ENCODE results near the gene MBOAT2. TPM values are rescaled to one million over a fixed set of nuclear protein-coding genes. Genes with fewer than 3 reads are reported as not detected.

The MBOAT2 gene
- total and polyA plus RNA-seq, 4 donors, result 0.57 to 65.5 (median 3.2) TPM

DNA sequence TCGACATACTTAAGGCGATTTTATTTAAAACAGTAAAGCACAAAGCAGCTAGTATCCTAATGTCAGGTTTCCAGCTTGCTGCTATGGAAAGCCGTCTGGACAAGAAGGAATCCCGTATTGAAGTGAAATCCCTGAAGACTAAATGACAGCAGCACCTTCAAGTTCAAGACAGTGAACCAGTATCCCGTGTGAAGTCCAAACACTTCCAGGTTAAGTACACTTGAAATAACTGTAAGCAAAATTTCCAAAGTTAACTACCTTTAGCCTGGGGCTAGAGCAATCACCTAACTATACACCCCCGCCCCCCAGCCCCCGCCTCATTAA, 1.2 kb downstream of the MBOAT2 start:
- Histone ChIP-seq H3K36me3 (ENCODE audit: control insufficient read depth in 4 of 4, insufficient read depth in 3 of 4, low read depth in 1 of 4, low read length in 3 of 4) (no peaks in the 10 kb centered on the region), H3K9me3 (ENCODE audit: control insufficient read depth in 4 of 4, low read length in 3 of 4) (no peaks in the 10 kb centered on the region), H3K27me3 (ENCODE audit: control insufficient read depth in 4 of 4, insufficient read depth in 4 of 4, low read length in 3 of 4) (peaks cover 0 to 7% (median 4%) of the 10 kb centered on the region in 4 donors), H3K9ac (ENCODE audit: low read depth in 1 of 2, low read length in 2 of 2) (no peak overlapping the region), H3K27ac (ENCODE audit: low read depth in 1 of 2, low read length in 2 of 2) (no peak overlapping the region), H3K4me1 (ENCODE audit: control insufficient read depth in 4 of 4, insufficient read depth in 4 of 4, low read length in 3 of 4) (peaks cover 4 to 11% (median 10%) of the 10 kb centered on the region in 4 donors), H3K4me3 (ENCODE audit: low read depth in 1 of 3, low read length in 3 of 3) (no peak overlapping the region)
- no peak for DNase-seq (ENCODE audit: low spot score)
- 42% methylated on average over 7 of the region's 7 CpGs for WGBS
- TF ChIP-seq JUND (IDR thresholded peaks at IDR 0.05), result no peak
- TF ChIP-seq FOXA2 (IDR thresholded peaks at IDR 0.05), result no peak
- TF ChIP-seq GABPA (IDR thresholded peaks at IDR 0.05 in 1 of 2, conservative IDR thresholded peaks at IDR 0.05 in 1 of 2), result no peak
- TF ChIP-seq, protein P1, sequence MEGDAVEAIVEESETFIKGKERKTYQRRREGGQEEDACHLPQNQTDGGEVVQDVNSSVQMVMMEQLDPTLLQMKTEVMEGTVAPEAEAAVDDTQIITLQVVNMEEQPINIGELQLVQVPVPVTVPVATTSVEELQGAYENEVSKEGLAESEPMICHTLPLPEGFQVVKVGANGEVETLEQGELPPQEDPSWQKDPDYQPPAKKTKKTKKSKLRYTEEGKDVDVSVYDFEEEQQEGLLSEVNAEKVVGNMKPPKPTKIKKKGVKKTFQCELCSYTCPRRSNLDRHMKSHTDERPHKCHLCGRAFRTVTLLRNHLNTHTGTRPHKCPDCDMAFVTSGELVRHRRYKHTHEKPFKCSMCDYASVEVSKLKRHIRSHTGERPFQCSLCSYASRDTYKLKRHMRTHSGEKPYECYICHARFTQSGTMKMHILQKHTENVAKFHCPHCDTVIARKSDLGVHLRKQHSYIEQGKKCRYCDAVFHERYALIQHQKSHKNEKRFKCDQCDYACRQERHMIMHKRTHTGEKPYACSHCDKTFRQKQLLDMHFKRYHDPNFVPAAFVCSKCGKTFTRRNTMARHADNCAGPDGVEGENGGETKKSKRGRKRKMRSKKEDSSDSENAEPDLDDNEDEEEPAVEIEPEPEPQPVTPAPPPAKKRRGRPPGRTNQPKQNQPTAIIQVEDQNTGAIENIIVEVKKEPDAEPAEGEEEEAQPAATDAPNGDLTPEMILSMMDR (IDR thresholded peaks at IDR 0.05; ENCODE audit: low read depth, low read length, missing input control), result no peak
- TF ChIP-seq EGR1 (IDR thresholded peaks at IDR 0.05; ENCODE audit: low read depth in 2 of 2), result no peak
- TF ChIP-seq, protein P2, sequence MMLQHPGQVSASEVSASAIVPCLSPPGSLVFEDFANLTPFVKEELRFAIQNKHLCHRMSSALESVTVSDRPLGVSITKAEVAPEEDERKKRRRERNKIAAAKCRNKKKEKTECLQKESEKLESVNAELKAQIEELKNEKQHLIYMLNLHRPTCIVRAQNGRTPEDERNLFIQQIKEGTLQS (IDR thresholded peaks at IDR 0.05), result no peak
- no peak for TF ChIP-seq MAX (IDR thresholded peaks at IDR 0.05)
- TF ChIP-seq RXRA (IDR thresholded peaks at IDR 0.05), result no peak
- TF ChIP-seq TAF1 (conservative IDR thresholded peaks at IDR 0.05), result no peak
- TF ChIP-seq HNF4A (conservative IDR thresholded peaks at IDR 0.05), result no peak
- no peak for TF ChIP-seq ZBTB33 (IDR thresholded peaks at IDR 0.05)
- no peak for TF ChIP-seq RAD21 (IDR thresholded peaks at IDR 0.05)
- TF ChIP-seq HNF4G (IDR thresholded peaks at IDR 0.05), result no peak
- TF ChIP-seq FOXA1 (IDR thresholded peaks at IDR 0.05), result no peak
- TF ChIP-seq YY1 (IDR thresholded peaks at IDR 0.05), result no peak
- TF ChIP-seq NR2F2 (IDR thresholded peaks at IDR 0.05), result no peak
- TF ChIP-seq SP1 (IDR thresholded peaks at IDR 0.05), result no peak
- TF ChIP-seq, protein P3, sequence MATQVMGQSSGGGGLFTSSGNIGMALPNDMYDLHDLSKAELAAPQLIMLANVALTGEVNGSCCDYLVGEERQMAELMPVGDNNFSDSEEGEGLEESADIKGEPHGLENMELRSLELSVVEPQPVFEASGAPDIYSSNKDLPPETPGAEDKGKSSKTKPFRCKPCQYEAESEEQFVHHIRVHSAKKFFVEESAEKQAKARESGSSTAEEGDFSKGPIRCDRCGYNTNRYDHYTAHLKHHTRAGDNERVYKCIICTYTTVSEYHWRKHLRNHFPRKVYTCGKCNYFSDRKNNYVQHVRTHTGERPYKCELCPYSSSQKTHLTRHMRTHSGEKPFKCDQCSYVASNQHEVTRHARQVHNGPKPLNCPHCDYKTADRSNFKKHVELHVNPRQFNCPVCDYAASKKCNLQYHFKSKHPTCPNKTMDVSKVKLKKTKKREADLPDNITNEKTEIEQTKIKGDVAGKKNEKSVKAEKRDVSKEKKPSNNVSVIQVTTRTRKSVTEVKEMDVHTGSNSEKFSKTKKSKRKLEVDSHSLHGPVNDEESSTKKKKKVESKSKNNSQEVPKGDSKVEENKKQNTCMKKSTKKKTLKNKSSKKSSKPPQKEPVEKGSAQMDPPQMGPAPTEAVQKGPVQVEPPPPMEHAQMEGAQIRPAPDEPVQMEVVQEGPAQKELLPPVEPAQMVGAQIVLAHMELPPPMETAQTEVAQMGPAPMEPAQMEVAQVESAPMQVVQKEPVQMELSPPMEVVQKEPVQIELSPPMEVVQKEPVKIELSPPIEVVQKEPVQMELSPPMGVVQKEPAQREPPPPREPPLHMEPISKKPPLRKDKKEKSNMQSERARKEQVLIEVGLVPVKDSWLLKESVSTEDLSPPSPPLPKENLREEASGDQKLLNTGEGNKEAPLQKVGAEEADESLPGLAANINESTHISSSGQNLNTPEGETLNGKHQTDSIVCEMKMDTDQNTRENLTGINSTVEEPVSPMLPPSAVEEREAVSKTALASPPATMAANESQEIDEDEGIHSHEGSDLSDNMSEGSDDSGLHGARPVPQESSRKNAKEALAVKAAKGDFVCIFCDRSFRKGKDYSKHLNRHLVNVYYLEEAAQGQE (IDR thresholded peaks at IDR 0.05), result no peak
